Activated CD4-positive, alpha-beta T cell treated with anti-CD3 and anti-CD28 coated beads, Interleukin-2, amount 10 ng/mL, durations not matched to agents 7 days and 5 days (primary cell): ENCODE measurements around the gene TSC22D1. TPM values are rescaled to one million over a fixed set of nuclear protein-coding genes. Genes with fewer than 3 reads are reported as not detected.

Experiments
- CTCF ChIA-PET: fragments of 350-600 bp; sonication (Branson Sonifier 250); formaldehyde crosslinking; loops from one replicate; lab custom pipeline; 2021; ENCODE audit warnings: antibody characterized with exemption; lab: Charles Lee
- POLR2A ChIA-PET: fragments of 350-600 bp; sonication (Branson Sonifier 250); formaldehyde crosslinking; loops from one replicate; lab custom pipeline; 2021; ENCODE audit warnings: antibody characterized with exemption; lab: Charles Lee
- DNase-seq: peaks from one replicate; pipeline ENCODE4 v3.0.0-alpha.2; 2020
- H3K27ac Mint-ChIP-seq: one replicate; pipeline ENCODE4 v1.8.0; 2021; ENCODE audit warnings: mild to moderate bottlenecking, moderate library complexity, mixed read lengths
- H3K27me3 Mint-ChIP-seq: one replicate; pipeline ENCODE4 v1.8.0; 2021; ENCODE audit warnings: mixed read lengths
- H3K36me3 Mint-ChIP-seq: one replicate; pipeline ENCODE4 v1.8.0; 2021; ENCODE audit warnings: low read depth, mixed read lengths
- H3K4me1 Mint-ChIP-seq: one replicate; pipeline ENCODE4 v1.8.0; 2021; ENCODE audit warnings: mixed read lengths
- H3K4me3 Mint-ChIP-seq: one replicate; pipeline ENCODE4 v1.8.0; 2021; ENCODE audit warnings: mild to moderate bottlenecking, moderate library complexity, mixed read lengths
- H3K9me3 Mint-ChIP-seq: one replicate; pipeline ENCODE4 v1.8.0; 2021; ENCODE audit warnings: mixed read lengths
- total RNA-seq, 2 experiments: library from RNA; stranded (reverse); gene quantifications; one replicate each; pipeline ENCODE4 v1.2.3, GENCODE V29; 2021

Gene TSC22D1
- total RNA-seq, 2 experiments from 2014 or later = 13.3 to 13.6 TPM

- Mint-ChIP-seq H3K27me3 (no peaks in the 10 kb centered on the region), H3K4me3 (no peak overlapping the region), H3K9me3 (no peaks in the 10 kb centered on the region), H3K27ac (no peak overlapping the region), H3K4me1 (no peaks in the 10 kb centered on the region), H3K36me3 (no peaks in the 10 kb centered on the region)
- CTCF ChIA-PET = no interaction called here
- POLR2A ChIA-PET = interaction anchor here (0.6 kb wide), 1 partner anchor 61 kb away, joined by 3 read pairs; no protein-coding TSS in a partner anchor
- DNase-seq = no peak
These were observed 190.7 kb downstream of the TSC22D1 start for GRCh38 chr13:44385401-44385800.

GRCh38 chr13:44384778-44385177 is 191.4 kb downstream of the TSC22D1 start:
- no peak for DNase-seq
- Mint-ChIP-seq H3K9me3 (no peaks in the 10 kb centered on the region), H3K27ac (no peak overlapping the region), H3K27me3 (no peaks in the 10 kb centered on the region), H3K4me3 (no peak overlapping the region), H3K36me3 (no peaks in the 10 kb centered on the region), H3K4me1 (no peaks in the 10 kb centered on the region)
- ChIA-PET POLR2A (no interaction called here), CTCF (no interaction called here)

- Mint-ChIP-seq H3K9me3 (no peaks in the 10 kb centered on the region), H3K27ac (no peak overlapping the region), H3K36me3 (no peaks in the 10 kb centered on the region), H3K4me3 (no peak overlapping the region), H3K27me3 (peaks cover 3% of the 10 kb centered on the region), H3K4me1 (no peaks in the 10 kb centered on the region)
- ChIA-PET CTCF (no interaction called here), POLR2A (no interaction called here)
- no peak for DNase-seq
These were observed 192.2 kb downstream of the TSC22D1 start for GRCh38 chr13:44383945-44384344.

- CTCF ChIA-PET = interaction anchor here (0.6 kb wide), 1 partner anchor 31 kb away, joined by 5 read pairs; no protein-coding TSS in a partner anchor
- H3K27ac Mint-ChIP-seq = no peak overlapping the region
- DNase-seq = no peak
- H3K27me3 Mint-ChIP-seq = peaks cover 7% of the 10 kb centered on the region
- no peaks in the 10 kb centered on the region for H3K4me1 Mint-ChIP-seq
- H3K9me3 Mint-ChIP-seq = no peaks in the 10 kb centered on the region
- POLR2A ChIA-PET = no interaction called here
- no peaks in the 10 kb centered on the region for H3K36me3 Mint-ChIP-seq
- no peak overlapping the region for H3K4me3 Mint-ChIP-seq
These were observed 193.4 kb downstream of the TSC22D1 start for GRCh38 chr13:44382635-44383145.

Other genes with a start within 250 kb of the TSC22D1 start
- gene SERP2, start 202.5 kb downstream of the TSC22D1 start, total RNA-seq = not detected